Prostate gland (tissue), 2 donors: Measurements from ENCODE around the gene SUN2. TPM values are rescaled to one million over a fixed set of nuclear protein-coding genes. Genes with fewer than 3 reads are reported as not detected.

Source experiments
- DNase-seq: peaks from one replicate; pipeline ENCODE4 v3.0.0-alpha.2; 2019; ENCODE audit warnings: low spot score
- H3K27ac ChIP-seq, 2 donors: fragments of 200-600 bp; sonication (generic); 2 replicates each; pipeline ENCODE4 v1.5.1; 2017 to 2019
- H3K27me3 ChIP-seq: fragments of 200-600 bp; sonication (generic); replicated peaks from 2 replicates; pipeline ENCODE4 v1.5.1; 2019; ENCODE audit not compliant: insufficient read depth
- H3K36me3 ChIP-seq, 2 donors: fragments of 200-600 bp; sonication (generic); 1 replicate in 1 of 2; 2 replicates in 1 of 2; pipeline versions ENCODE4 v1.5.1 to v1.8.1; 2017 to 2019
- H3K4me1 ChIP-seq: fragments of 200-600 bp; sonication (generic); replicated peaks from 2 replicates; pipeline ENCODE4 v1.5.1; 2019
- H3K4me3 ChIP-seq, 2 donors: fragments of 200-600 bp; sonication (generic); 2 replicates each; pipeline ENCODE4 v1.5.1; 2017 to 2019
- H3K9me3 ChIP-seq: fragments of 200-600 bp; sonication (generic); 2 replicates; pipeline ENCODE4 v1.5.1; 2017
- POLR2A ChIP-seq: fragments of 450-650 bp; IDR thresholded peaks from one replicate; pipeline ENCODE4 v1.6.1; 2016; ENCODE audit warnings: antibody characterized with exemption, mild to moderate bottlenecking
- POLR2AphosphoS5 ChIP-seq: sonication (generic); formaldehyde crosslinking; IDR thresholded peaks from one replicate; pipeline ENCODE4 v1.6.1; 2017; ENCODE audit warnings: antibody characterized with exemption
- WGBS: methylation state at CpG from one replicate; pipeline ENCODE4 v1.1.5; 2018; 5-methylcytosine and 5-hydroxymethylcytosine counted together
- intact Hi-C: fragments of 100-400 bp; cut with DNase I; formaldehyde crosslinking; loops from one replicate; pipeline ENCODE4 v1.14.2; 2022
- total RNA-seq, 2 donors: library from RNA; depleted of rRNA; stranded (reverse); fragments of >200 nt; gene quantifications; one replicate each; pipeline ENCODE4 v1.1.0, GENCODE V29; 2016
- TF ChIP-seq, protein P1 (sequence below), 4 experiments: fragments of 200-600 bp in 2 of 4; fragments of 450-650 bp in 2 of 4; sonication (generic) in 2 of 4; IDR thresholded peaks; 1 replicate in 3 of 4; 2 replicates in 1 of 4; pipeline ENCODE4 v1.5.1; 2016 to 2019; ENCODE audit warnings: antibody characterized with exemption in 4 of 4, mild to moderate bottlenecking in 2 of 4, moderate library complexity in 2 of 4

SUN2 gene
- total RNA-seq, 2 donors from 2014 or later, result 401 to 445 TPM

DNA sequence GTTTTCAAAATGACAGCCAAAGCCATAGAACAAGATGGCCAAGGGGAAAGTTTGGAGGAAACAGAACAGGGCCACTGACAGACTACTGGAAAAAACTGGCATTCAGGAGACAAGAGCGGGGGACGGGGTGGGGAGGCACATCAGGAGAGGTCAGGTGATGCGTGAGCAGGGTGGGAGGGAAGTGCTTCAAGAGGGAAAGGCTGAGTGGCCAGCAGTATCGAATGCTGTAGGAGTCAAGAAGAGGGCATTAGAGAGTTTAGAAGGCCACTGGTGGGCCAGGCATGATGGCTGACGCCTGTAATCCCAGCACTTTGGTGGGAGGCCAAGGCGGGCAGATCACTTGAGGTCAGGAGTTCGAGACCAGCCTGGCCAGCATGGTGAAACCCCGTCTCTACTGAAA lies 41.9 kb downstream of the SUN2 start:
- intact Hi-C loops, result no loop called here
- no peaks in the 10 kb centered on the region for H3K9me3 ChIP-seq
- WGBS, result 86% methylated on average over 8 of the region's 8 CpGs
- no peaks in the 10 kb centered on the region for H3K4me1 ChIP-seq
- H3K27me3 ChIP-seq, result no peaks in the 10 kb centered on the region
- H3K4me3 ChIP-seq, result no peak overlapping the region
- DNase-seq, result no peak
- TF ChIP-seq, protein P1, sequence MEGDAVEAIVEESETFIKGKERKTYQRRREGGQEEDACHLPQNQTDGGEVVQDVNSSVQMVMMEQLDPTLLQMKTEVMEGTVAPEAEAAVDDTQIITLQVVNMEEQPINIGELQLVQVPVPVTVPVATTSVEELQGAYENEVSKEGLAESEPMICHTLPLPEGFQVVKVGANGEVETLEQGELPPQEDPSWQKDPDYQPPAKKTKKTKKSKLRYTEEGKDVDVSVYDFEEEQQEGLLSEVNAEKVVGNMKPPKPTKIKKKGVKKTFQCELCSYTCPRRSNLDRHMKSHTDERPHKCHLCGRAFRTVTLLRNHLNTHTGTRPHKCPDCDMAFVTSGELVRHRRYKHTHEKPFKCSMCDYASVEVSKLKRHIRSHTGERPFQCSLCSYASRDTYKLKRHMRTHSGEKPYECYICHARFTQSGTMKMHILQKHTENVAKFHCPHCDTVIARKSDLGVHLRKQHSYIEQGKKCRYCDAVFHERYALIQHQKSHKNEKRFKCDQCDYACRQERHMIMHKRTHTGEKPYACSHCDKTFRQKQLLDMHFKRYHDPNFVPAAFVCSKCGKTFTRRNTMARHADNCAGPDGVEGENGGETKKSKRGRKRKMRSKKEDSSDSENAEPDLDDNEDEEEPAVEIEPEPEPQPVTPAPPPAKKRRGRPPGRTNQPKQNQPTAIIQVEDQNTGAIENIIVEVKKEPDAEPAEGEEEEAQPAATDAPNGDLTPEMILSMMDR (IDR thresholded peaks at IDR 0.05), result no peak
- no peak for TF ChIP-seq POLR2A
- no peak for TF ChIP-seq POLR2AphosphoS5
- no peak overlapping the region for H3K27ac ChIP-seq
- peaks cover 0 to 12% of the 10 kb centered on the region in 2 donors for H3K36me3 ChIP-seq

DNA sequence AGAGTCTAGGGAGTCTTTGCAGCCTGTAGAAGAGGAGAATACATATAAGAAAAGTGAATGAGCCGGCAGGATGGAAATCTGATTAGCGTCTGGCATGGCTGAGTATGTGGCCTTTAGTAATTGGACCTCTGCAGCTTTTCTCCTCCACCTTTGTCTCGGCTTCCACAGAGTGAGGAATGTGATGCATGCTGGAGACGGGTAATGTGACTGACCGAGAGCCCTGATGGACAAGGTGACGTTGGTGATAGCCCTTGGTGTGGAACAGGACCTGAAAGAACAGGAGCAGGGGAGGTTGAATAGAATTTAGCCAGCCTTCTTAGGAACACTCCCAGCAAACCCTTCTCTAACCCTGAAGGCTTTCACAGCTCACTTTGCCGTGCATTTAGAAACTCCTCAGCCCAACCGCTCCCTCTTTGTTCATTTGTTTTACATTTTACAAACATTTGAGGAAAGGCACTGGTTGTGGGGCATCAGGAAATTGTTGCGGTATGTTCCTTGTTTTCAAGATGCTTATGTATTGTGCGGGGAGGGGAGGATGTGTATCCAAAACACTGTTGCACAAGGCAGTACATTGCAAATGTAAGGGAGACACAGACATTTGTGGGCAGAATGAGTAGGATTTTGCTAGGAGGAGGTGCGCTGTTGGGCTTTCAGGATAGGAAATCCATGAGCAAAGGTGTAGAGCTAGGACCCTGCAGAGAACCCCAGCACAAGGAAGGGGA lies 43.2 kb downstream of the SUN2 start:
- Histone ChIP-seq H3K9me3 (no peaks in the 10 kb centered on the region), H3K27ac (no peak overlapping the region), H3K4me3 (no peak overlapping the region), H3K27me3 (no peaks in the 10 kb centered on the region), H3K36me3 (peaks cover 0 to 12% of the 10 kb centered on the region in 2 donors), H3K4me1 (peaks cover 5% of the 10 kb centered on the region)
- TF ChIP-seq, protein P1 (IDR thresholded peaks at IDR 0.05), result no peak
- TF ChIP-seq POLR2A (no peak), POLR2AphosphoS5 (no peak)
- DNase-seq, result no peak
- 81% methylated on average over 11 of the region's 11 CpGs for WGBS
- intact Hi-C loops, result no loop called here

DNA sequence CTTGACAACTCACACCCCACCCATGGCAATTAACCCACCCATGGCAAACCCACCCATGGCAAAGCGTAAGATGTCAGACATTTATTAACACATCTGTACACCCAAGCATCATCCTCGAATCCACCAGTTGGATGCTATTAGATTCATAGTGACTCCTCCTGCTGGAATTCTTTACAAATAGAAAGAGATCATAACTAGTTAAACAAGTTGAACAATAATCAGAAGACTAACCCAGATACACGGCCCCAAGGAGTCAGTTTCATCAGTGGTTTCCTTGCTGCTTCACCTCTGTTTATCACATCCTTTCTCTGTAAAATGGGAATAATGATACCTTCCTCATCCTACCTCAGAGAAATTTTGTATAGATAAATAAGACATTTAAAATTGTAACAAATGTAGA lies 44.9 kb downstream of the SUN2 start:
- intact Hi-C loops, result no loop called here
- Histone ChIP-seq H3K27me3 (no peaks in the 10 kb centered on the region), H3K9me3 (no peaks in the 10 kb centered on the region), H3K4me1 (peaks cover 11% of the 10 kb centered on the region), H3K27ac (no peak overlapping the region), H3K4me3 (no peak overlapping the region), H3K36me3 (no peaks in the 10 kb centered on the region)
- DNase-seq, result no peak
- TF ChIP-seq, protein P1 (IDR thresholded peaks at IDR 0.05), result no peak
- TF ChIP-seq POLR2A, result no peak
- TF ChIP-seq POLR2AphosphoS5, result no peak
- WGBS, result 64% methylated on average over 3 of the region's 3 CpGs

DNA sequence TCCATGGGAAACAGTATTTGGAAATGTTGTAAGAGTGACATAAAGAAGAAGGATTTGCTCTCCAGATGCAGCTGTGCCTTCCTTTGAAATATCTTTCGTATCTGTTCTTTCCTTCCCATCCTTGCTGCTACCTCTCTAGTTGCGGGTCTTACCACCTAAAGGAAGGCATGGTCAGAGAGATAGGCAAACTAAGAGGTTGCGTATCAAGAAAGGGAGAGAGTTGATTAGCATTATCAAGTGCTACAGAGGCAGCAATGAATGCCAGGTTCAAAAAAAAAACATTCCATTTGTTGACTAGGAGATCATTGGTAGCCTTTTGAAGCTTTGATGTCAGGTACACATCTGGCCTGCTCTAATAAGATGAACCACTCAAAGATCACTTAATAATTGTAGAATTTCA lies 45.4 kb downstream of the SUN2 start:
- Histone ChIP-seq H3K4me3 (no peak overlapping the region), H3K27ac (no peak overlapping the region), H3K36me3 (no peaks in the 10 kb centered on the region), H3K4me1 (peaks cover 11% of the 10 kb centered on the region), H3K9me3 (no peaks in the 10 kb centered on the region), H3K27me3 (no peaks in the 10 kb centered on the region)
- no peak for DNase-seq
- intact Hi-C loops, result no loop called here
- TF ChIP-seq, protein P1 (IDR thresholded peaks at IDR 0.05), result no peak
- TF ChIP-seq POLR2AphosphoS5 (no peak), POLR2A (no peak)
- WGBS, result 98% methylated on average over 3 of the region's 3 CpGs

DNA sequence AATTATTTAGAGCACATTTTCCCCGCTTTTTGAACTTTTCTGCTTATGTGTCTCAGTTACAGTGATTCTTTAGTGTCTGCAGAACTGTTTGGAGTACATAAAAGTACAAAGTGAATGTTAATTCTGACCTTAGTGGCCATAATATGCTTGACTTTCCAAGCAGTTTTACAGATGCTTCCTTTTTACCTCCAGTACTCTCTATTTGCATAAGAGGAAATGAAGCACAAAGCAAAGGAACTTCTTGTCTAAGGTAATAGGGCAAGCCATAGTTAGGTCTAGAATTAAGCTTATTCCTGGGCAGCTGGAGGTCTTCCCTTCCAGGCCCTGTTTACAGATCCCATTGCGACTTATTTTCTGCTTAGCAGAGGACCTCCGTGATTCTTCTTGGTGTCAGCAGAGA lies 46.5 kb downstream of the SUN2 start:
- no peaks in the 10 kb centered on the region for H3K9me3 ChIP-seq
- 92% methylated on average over 3 of the region's 3 CpGs for WGBS
- H3K4me1 ChIP-seq, result peaks cover 11% of the 10 kb centered on the region
- no peak overlapping the region for H3K27ac ChIP-seq
- no peaks in the 10 kb centered on the region for H3K36me3 ChIP-seq
- no peak overlapping the region for H3K4me3 ChIP-seq
- no peaks in the 10 kb centered on the region for H3K27me3 ChIP-seq
- intact Hi-C loops, result loop anchor here (10.0 kb wide), 1 partner anchor 205 kb away; the partner anchor contains the start of gene DDX17
- DNase-seq, result no peak
- TF ChIP-seq POLR2AphosphoS5 (no peak), POLR2A (no peak)
- TF ChIP-seq, protein P1 (IDR thresholded peaks at IDR 0.05), result no peak
